IPS-15b (cell line): ENCODE measurements around the gene PCLO.

ENCODE experiments used
- H3K27me3 ChIP-seq: one replicate; pipeline ENCODE4 v1.6.1; 2013; ENCODE audit warnings: low read length; ENCODE audit not compliant: control insufficient read depth, insufficient read depth
- H3K36me3 ChIP-seq: one replicate; pipeline ENCODE4 v1.6.1; 2013; ENCODE audit warnings: low read length; ENCODE audit not compliant: control insufficient read depth, insufficient read depth
- H3K4me1 ChIP-seq: one replicate; pipeline ENCODE4 v1.6.1; 2013; ENCODE audit warnings: mild to moderate bottlenecking, low read length; ENCODE audit not compliant: control insufficient read depth, insufficient read depth
- H3K4me3 ChIP-seq: one replicate; pipeline ENCODE4 v1.5.1; 2013; ENCODE audit warnings: low read depth, low read length
- H3K9ac ChIP-seq: one replicate; pipeline ENCODE4 v1.6.1; 2013; ENCODE audit warnings: low read depth, mild to moderate bottlenecking, low read length
- H3K9me3 ChIP-seq: one replicate; pipeline ENCODE4 v1.6.1; 2013; ENCODE audit warnings: mild to moderate bottlenecking, low read length; ENCODE audit not compliant: control insufficient read depth, insufficient read depth

PCLO gene

DNA sequence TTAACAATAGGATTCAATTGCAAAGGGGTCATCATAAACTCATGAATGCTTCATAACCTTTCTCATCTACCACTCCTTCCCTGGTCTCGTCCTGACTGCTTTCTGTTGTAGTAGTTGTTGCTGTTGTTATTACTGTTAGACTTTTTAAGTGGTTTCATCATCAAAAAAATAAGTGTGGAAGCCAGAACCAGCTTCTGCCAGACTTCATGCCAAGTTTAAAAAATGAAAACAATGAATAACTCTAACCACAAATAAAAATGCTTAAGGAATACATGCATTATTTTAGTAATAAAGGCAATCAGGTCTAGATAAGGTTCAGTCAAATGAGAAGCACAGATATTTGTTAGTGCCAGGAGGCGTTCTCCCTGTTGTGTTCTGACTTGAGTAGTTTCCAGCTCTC, 85.4 kb downstream of the PCLO start:
- H3K36me3 ChIP-seq, result no peaks in the 10 kb centered on the region
- H3K4me3 ChIP-seq, result no peak overlapping the region
- H3K9me3 ChIP-seq, result no peaks in the 10 kb centered on the region
- no peaks in the 10 kb centered on the region for H3K27me3 ChIP-seq
- H3K4me1 ChIP-seq, result no peaks in the 10 kb centered on the region
- H3K9ac ChIP-seq, result no peak overlapping the region

DNA sequence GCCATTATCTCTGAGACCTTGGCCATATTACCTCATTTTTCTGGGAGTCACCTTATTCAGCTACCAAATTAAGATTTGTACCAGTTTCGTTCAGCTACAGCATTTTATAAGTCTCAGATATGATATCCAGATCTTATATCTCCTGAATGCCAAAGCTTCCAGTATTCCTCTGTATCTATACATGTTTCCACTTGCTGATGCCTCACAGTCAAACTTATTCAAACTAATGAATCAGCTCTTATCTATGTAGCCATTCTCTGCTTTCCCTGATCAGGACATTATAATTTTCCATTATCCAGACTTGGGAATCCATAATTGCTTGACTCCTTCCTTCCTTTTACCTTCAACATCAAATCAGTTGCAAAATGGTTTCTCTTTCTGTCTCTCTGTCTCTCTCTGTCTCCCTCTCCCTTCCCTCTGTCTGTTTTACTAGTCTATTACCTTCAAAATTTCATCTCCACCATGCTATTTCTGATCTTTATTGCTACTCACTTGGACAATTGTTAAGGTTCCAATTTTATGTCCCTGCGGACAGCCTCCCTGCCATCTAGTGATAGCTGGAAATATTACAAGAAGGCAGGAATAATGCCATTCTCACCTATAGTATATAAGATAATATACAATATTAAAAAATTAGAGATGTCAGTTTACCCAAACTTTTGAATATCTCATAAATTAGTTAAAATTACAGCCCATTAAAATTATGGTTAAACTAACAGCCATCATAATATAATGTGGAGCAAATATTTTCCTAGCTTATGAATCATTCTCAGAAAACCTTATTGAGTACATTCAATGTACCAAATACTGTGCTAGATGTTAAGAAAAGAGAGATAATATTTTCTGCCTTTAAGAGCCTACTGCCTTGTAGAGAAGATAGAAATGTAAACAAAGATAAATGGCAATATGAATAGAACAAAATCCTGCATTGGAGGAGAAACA, 89.8 kb downstream of the PCLO start:
- no peaks in the 10 kb centered on the region for H3K27me3 ChIP-seq
- no peaks in the 10 kb centered on the region for H3K9me3 ChIP-seq
- no peaks in the 10 kb centered on the region for H3K36me3 ChIP-seq
- H3K9ac ChIP-seq, result no peak overlapping the region
- no peak overlapping the region for H3K4me3 ChIP-seq
- no peaks in the 10 kb centered on the region for H3K4me1 ChIP-seq

DNA sequence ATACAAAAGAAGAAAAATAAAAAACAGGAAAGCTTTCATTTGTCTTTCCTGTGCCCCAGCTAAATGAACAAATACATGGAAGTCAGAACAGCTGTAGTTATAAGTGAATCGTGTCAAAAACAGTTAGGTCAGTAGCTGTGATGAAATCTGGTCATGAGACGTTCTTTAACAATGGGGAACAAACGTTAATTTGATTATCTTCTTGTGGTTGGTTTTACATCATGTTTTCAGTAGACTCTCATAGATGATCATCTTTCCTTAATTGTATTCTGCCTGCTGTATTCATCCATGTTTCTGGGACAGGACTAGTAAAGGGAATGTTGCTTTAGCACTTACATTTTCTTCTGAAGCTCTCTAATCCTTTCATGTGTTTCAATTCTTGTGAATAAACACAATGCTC, 97.0 kb downstream of the PCLO start:
- Histone ChIP-seq H3K4me1 (no peaks in the 10 kb centered on the region), H3K36me3 (no peaks in the 10 kb centered on the region), H3K9me3 (no peaks in the 10 kb centered on the region), H3K27me3 (no peaks in the 10 kb centered on the region), H3K9ac (no peak overlapping the region), H3K4me3 (no peak overlapping the region)

GRCh38 chr7:83060218-83060617, 102.5 kb downstream of the PCLO start:
- Histone ChIP-seq H3K4me1 (no peaks in the 10 kb centered on the region), H3K9me3 (no peaks in the 10 kb centered on the region), H3K9ac (no peak overlapping the region), H3K27me3 (no peaks in the 10 kb centered on the region), H3K36me3 (no peaks in the 10 kb centered on the region), H3K4me3 (no peak overlapping the region)

GRCh38 chr7:83058667-83059066, 104.0 kb downstream of the PCLO start:
- H3K36me3 ChIP-seq, result no peaks in the 10 kb centered on the region

DNA sequence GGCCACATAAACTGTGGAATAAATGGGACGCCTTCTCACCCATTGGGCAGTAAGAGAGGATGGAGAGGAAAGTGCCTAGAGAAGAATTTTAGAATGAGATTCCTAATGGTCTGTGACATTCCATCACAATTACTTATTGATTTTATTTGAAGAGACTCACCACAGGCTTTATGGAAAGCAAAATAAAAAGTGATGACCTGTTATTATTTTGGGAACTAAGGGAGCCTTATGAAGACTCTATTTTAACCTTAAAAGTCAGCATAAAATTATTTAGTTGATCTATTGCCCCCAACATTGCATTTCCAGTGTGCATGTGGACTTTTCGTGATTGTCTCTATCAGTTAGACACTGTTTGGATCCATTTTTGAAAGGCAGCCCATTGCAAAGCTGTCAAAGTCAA, 107.5 kb downstream of the PCLO start:
- Histone ChIP-seq H3K27me3 (no peaks in the 10 kb centered on the region), H3K9ac (no peak overlapping the region), H3K9me3 (no peaks in the 10 kb centered on the region), H3K4me3 (no peak overlapping the region), H3K4me1 (no peaks in the 10 kb centered on the region), H3K36me3 (no peaks in the 10 kb centered on the region)

More at GRCh38 chr7:83058667-83059066, 104.0 kb downstream of the PCLO start:
- H3K9ac ChIP-seq, result no peak overlapping the region
- no peak overlapping the region for H3K4me3 ChIP-seq
- no peaks in the 10 kb centered on the region for H3K9me3 ChIP-seq
- no peaks in the 10 kb centered on the region for H3K4me1 ChIP-seq
- H3K27me3 ChIP-seq, result no peaks in the 10 kb centered on the region

DNA sequence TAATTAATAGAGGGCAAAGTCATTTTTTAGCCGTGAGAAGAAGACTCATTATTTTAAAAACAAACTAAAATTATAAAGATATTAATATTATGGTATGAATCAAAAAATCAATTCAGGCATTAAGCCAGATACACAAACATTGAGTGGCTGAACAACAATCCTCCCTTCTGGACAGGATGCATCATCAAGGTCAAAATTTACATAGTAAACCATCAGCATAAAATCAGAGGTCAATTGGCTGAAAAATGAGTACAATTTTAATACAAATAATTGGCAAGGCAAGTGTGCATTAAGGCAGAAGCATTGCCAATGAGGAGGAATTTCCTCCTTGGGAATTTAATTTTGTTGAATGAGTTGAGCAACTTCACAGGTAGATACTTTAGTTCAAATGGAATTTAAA, 108.2 kb downstream of the PCLO start:
- H3K4me1 ChIP-seq, result no peaks in the 10 kb centered on the region
- no peak overlapping the region for H3K4me3 ChIP-seq
- no peaks in the 10 kb centered on the region for H3K9me3 ChIP-seq
- H3K27me3 ChIP-seq, result no peaks in the 10 kb centered on the region
- H3K9ac ChIP-seq, result no peak overlapping the region
- H3K36me3 ChIP-seq, result no peaks in the 10 kb centered on the region

DNA sequence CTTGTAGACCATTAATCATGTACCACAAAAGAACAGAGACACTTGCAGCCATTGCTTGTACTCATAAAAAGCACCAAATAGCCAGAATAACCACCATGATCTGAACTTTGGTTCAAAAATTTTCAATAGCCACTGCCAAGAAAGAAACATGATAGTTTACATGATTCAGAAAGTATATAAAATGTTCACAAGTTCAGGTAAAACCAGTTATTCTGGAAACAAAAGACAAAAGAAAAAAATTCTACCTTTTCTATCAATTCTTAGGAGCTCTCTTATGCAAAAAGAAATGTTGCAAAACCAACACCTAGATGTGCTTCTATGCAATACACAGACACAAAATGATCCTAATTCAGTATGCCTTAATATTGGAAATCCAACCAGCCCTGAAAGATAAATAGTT, 108.7 kb downstream of the PCLO start:
- H3K4me1 ChIP-seq, result no peaks in the 10 kb centered on the region
- H3K27me3 ChIP-seq, result no peaks in the 10 kb centered on the region
- H3K9me3 ChIP-seq, result no peaks in the 10 kb centered on the region
- no peaks in the 10 kb centered on the region for H3K36me3 ChIP-seq
- no peak overlapping the region for H3K9ac ChIP-seq
- no peak overlapping the region for H3K4me3 ChIP-seq

DNA sequence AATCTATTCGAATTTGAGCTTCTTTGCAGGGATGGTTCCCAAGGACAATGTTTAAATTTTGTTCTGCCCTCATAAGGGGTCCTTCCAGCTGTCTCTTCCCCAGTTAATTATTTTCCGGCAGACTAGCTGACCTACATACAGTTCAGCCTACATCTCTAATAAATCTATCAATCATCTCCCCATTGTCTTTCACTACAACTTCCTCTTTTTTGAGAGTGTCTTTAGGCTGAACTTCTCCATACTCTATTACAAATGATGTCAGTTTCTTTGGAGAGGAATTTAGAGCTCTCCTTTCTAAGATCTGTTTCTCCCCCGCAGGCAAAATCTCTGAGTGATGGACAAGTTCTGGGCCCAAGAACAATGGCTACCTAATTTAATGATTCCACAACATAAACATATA, 122.2 kb downstream of the PCLO start:
- H3K4me1 ChIP-seq, result peaks cover 4% of the 10 kb centered on the region
- no peak overlapping the region for H3K4me3 ChIP-seq
- no peaks in the 10 kb centered on the region for H3K9me3 ChIP-seq
- no peaks in the 10 kb centered on the region for H3K27me3 ChIP-seq
- H3K9ac ChIP-seq, result no peak overlapping the region
- no peaks in the 10 kb centered on the region for H3K36me3 ChIP-seq

DNA sequence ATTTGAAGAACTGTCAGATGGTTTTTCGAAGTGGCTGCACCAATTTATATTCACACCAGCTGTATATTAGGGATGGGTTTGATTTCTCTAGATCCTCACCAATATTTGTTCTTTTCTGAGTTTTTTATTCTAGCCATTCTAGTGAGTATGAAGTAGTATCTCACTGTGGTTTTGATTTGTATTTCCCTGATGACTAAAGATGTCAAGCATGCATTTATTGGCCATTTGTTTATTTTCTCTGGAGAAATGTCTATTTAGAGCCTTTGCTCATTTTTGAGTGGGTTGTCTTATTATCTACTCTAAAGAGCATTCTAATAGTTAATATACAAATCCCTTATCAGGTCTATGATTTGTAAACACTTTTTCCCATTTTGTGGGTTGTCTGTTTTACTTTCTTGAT, 123.9 kb downstream of the PCLO start:
- Histone ChIP-seq H3K27me3 (no peaks in the 10 kb centered on the region), H3K36me3 (no peaks in the 10 kb centered on the region), H3K4me3 (no peak overlapping the region), H3K4me1 (peaks cover 4% of the 10 kb centered on the region), H3K9ac (no peak overlapping the region), H3K9me3 (no peaks in the 10 kb centered on the region)

DNA sequence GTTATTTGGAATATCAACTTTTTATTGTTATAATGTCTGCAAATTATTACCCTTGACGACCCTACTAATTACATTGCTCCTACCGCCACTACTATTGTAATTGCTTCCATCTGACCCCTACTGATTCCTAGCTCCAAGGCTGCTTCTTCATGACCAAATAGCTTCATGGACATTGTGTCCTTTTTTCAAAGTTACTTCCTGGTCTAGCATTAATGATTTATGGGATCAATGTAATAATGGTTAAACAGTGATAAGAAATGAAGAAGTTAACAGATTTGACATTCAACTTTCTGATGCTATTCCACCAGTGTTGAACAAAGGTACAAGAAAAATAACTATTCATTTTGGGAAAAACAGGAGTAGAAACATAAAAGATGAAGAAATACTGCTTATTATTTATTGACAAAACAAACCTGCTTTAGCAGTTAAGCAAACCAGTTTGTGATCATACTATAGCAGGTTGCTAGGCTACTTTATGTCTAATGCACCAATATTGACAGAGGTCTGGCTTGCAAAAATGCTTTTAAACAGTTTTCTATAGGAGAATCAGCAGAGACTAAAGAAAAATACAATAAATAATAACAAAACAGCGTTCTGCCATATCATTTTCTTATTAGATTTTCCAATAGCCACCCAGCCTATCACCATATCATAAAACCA, 125.8 kb downstream of the PCLO start:
- Histone ChIP-seq H3K36me3 (no peaks in the 10 kb centered on the region), H3K27me3 (no peaks in the 10 kb centered on the region), H3K4me1 (peaks cover 4% of the 10 kb centered on the region), H3K4me3 (no peak overlapping the region), H3K9me3 (no peaks in the 10 kb centered on the region), H3K9ac (no peak overlapping the region)

- no peak overlapping the region for H3K9ac ChIP-seq
- no peaks in the 10 kb centered on the region for H3K36me3 ChIP-seq
- peaks cover 4% of the 10 kb centered on the region for H3K4me1 ChIP-seq
- H3K27me3 ChIP-seq, result no peaks in the 10 kb centered on the region
- no peaks in the 10 kb centered on the region for H3K9me3 ChIP-seq
- no peak overlapping the region for H3K4me3 ChIP-seq
These were observed 126.6 kb downstream of the PCLO start for GRCh38 chr7:83036130-83036529.
